Sigmoid colon (tissue), 4 donors: ENCODE data around the gene WDTC1.

Experiments
- EP300 ChIP-seq, 4 donors: sonication (generic); formaldehyde crosslinking; IDR thresholded peaks; one replicate each; pipeline ENCODE4 v1.6.1; 2017; ENCODE audit warnings: antibody characterized with exemption in 4 of 4
- POLR2A ChIP-seq, 2 donors: fragments of 450-650 bp; IDR thresholded peaks; one replicate each; pipeline ENCODE4 v1.6.1; 2016; ENCODE audit warnings: antibody characterized with exemption in 2 of 2, mild to moderate bottlenecking in 2 of 2, moderate library complexity in 2 of 2
- POLR2AphosphoS5 ChIP-seq, 4 donors: sonication (generic); formaldehyde crosslinking; IDR thresholded peaks; one replicate each; pipeline ENCODE4 v1.6.1; 2017; ENCODE audit warnings: antibody characterized with exemption in 4 of 4
- TF ChIP-seq, protein P1 (sequence below), 4 experiments: fragments of 450-650 bp in 3 of 4; fragments of 200-600 bp in 1 of 4; IDR thresholded peaks; one replicate each; pipeline ENCODE4 v1.5.1; 2016 to 2019; ENCODE audit warnings: antibody characterized with exemption in 4 of 4, mild to moderate bottlenecking in 3 of 4, moderate library complexity in 2 of 4

DNA sequence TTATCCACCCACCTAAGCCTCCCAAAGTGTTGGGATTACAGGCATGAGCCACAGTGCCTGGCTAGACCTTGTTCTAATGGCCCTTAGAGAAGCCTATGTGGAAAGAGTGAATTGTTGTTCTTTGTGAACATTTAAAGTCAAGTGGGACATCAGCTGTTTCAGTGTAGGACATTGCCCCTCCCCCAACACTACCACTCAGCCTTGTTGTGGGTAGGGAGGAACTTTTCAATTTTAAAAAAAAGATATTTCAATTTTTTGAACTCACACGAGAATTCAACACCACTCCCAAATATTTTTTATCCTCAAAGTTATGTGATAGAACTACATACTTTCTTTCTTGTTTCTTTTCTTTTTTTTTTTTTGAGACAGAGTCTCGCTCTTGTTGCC, 50.8 kb downstream of the WDTC1 start:
- TF ChIP-seq, protein P1, sequence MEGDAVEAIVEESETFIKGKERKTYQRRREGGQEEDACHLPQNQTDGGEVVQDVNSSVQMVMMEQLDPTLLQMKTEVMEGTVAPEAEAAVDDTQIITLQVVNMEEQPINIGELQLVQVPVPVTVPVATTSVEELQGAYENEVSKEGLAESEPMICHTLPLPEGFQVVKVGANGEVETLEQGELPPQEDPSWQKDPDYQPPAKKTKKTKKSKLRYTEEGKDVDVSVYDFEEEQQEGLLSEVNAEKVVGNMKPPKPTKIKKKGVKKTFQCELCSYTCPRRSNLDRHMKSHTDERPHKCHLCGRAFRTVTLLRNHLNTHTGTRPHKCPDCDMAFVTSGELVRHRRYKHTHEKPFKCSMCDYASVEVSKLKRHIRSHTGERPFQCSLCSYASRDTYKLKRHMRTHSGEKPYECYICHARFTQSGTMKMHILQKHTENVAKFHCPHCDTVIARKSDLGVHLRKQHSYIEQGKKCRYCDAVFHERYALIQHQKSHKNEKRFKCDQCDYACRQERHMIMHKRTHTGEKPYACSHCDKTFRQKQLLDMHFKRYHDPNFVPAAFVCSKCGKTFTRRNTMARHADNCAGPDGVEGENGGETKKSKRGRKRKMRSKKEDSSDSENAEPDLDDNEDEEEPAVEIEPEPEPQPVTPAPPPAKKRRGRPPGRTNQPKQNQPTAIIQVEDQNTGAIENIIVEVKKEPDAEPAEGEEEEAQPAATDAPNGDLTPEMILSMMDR (IDR thresholded peaks at IDR 0.05) = no peak
- TF ChIP-seq POLR2AphosphoS5 (IDR thresholded peaks at IDR 0.05) (no peak), POLR2A (IDR thresholded peaks at IDR 0.05) (no peak), EP300 (IDR thresholded peaks at IDR 0.05) (no peak)
